Measurements from ENCODE around the gene ADAMTSL1.

ADAMTSL1 gene

GRCh38 chr9:18673179-18673578 is 199.2 kb downstream of the ADAMTSL1 start:
- no peak for DNase-seq

GRCh38 chr9:18675332-18675731 is 201.4 kb downstream of the ADAMTSL1 start:
- DNase-seq, result no peak

- DNase-seq, result no peak
These were observed 202.0 kb downstream of the ADAMTSL1 start for GRCh38 chr9:18675973-18676372.

DNA sequence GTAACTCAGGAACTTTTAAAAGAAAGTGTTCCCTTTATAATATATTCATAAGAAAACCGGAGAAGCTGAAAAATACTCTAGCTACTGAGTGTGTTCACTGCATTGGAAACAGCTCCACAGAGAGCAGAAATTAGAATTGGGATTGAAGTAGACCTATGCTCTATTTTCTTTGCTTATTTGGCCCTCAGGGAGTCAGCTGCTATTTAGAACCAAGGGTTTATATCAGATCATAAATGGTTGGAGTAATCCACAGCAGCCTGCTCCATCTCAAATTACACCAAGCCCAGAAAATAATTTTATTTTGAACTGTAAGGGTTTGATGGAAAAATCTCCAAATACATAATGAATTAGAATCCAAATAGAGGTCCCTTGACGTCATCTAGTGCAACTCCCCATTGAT is 202.6 kb downstream of the ADAMTSL1 start:
- DNase-seq, result no peak

GRCh38 chr9:18678821-18679590 is 205.1 kb downstream of the ADAMTSL1 start:
- DNase-seq, result no peak

DNA sequence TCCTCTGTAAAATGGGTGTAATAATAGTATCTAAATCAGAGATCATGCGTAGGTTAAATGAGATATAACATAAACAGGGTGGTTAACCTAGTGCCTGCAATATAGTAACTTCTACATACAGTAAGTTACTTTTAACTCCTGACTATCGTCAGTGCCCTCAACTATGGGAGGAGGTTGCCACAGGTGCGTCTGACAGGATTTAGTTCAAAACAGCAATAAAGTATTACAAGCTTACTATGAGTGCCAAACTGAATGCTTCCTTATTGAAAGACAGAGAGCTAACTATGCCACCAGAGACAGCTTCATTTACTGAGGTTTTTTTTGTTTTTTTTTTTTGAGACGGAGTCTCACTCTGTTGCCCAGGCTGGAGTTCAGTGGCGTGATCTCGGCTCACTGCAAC is 209.0 kb downstream of the ADAMTSL1 start:
- no peak for DNase-seq

DNA sequence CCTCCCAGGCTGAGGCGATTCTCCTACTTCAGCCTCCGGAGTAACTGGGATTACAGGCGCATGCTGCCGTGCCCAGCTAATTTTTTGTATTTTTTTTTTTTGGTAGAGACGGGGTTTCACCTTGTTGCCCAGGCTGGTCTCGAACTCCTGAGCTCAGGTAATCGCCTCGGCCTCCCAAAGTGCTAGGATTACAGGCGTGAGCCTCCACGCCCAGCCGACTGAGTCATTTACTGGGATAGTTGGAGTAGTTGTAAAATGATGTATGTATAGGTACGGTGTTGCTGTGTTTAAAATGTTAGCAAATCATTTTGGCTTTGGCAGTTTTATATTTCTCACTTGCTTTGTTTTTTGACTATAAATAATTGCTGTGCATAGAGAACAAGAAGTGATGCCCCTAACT is 209.4 kb downstream of the ADAMTSL1 start:
- DNase-seq, result no peak

GRCh38 chr9:18683851-18684250 is 209.9 kb downstream of the ADAMTSL1 start:
- DNase-seq, result no peak

DNA sequence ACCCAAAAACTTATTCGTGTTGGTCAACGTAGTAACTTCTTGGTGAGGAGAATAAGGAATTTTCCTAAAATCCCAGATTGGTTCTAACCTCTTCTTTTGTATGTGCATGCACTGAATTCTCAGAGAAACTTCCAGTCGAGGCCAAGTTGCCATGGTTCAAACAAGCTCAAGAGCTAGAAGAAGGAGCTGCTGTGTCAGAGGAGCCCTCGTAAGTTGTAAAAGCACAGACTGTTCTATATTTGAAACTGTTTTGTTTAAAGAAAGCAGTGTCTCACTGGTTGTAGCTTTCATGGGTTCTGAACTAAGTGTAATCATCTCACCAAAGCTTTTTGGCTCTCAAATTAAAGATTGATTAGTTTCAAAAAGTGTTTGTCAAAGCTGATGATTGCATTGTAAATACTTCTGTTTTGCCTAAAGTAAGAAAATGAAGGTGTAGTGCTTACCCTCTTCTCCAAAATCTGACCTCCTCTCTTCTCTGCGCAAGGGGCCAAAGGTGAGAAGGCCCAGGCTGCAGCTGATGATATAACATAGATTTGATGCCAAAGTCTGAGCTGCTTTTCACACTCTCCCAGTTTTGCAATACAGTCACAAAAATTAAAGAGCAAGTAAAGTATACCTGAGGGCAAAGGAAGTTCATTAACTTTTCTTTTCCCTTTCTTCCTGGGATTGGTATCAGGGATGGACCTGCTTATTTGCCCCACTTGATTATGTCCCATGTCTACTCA is 210.8 kb downstream of the ADAMTSL1 start:
- no peak for DNase-seq

GRCh38 chr9:18688581-18689565 is 214.9 kb downstream of the ADAMTSL1 start:
- no peak for DNase-seq

GRCh38 chr9:18689921-18690320 is 216.0 kb downstream of the ADAMTSL1 start:
- DNase-seq, result no peak

GRCh38 chr9:18692268-18692667 is 218.3 kb downstream of the ADAMTSL1 start:
- no peak for DNase-seq

- no peak for DNase-seq
These were observed 219.0 kb downstream of the ADAMTSL1 start for GRCh38 chr9:18692962-18693361.

GRCh38 chr9:18694959-18695668 is 221.2 kb downstream of the ADAMTSL1 start:
- no peak for DNase-seq

DNA sequence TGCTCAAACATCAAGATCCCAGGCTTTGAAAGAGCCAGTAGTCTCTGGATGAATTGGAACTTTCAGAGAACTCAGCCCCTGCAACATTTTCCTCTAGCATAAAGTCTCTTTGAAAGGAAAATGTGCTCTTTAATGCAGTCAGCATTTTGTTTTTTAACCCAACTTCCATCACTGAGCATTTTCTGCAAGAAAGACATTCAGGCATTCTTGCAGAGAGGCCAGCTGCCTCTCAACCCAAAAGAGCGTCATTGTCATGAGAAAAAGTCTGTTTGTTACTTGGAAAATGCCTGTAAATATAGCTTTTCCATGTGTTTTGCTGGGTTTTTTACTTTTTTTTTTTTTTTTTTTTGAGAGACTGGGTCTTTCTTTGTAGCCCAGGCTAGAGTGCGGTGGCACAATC is 225.0 kb downstream of the ADAMTSL1 start:
- no peak for DNase-seq

DNA sequence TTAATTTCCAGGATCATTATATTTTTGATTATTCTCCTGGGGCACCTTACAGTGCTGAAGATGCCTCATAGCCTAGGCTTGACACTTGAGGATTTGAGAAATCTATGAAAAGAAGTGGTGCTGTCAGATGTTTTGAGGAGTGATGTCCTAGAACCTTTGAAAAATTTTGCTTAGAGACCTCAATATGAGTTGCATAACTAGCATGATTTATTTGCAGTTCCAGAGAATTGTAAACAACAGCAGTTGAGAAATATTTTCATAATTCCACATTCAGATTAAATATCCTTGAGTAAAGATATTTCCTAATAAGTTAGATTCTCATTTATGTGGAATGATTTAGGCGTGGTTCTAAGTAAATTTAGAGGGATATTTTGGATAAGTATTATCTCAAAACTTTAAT is 225.8 kb downstream of the ADAMTSL1 start:
- DNase-seq, result no peak

DNA sequence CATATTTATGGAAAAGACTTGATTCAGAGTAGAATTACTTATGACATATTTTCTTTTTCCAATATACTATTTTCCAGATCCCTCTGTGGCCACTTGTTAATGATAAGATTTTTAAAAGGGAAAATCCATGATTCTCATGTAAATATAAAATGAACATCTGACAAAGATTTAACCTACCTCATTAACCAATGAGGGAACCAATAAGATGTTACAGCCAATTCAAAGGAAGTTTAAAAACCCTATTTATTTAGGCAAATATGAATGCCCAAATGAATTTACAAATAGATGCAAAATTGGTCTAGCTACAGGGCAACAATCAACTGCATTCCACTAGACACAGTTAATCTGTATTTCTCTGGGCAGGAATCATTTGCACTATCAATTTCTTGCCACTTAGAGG is 226.8 kb downstream of the ADAMTSL1 start:
- DNase-seq, result no peak

DNA sequence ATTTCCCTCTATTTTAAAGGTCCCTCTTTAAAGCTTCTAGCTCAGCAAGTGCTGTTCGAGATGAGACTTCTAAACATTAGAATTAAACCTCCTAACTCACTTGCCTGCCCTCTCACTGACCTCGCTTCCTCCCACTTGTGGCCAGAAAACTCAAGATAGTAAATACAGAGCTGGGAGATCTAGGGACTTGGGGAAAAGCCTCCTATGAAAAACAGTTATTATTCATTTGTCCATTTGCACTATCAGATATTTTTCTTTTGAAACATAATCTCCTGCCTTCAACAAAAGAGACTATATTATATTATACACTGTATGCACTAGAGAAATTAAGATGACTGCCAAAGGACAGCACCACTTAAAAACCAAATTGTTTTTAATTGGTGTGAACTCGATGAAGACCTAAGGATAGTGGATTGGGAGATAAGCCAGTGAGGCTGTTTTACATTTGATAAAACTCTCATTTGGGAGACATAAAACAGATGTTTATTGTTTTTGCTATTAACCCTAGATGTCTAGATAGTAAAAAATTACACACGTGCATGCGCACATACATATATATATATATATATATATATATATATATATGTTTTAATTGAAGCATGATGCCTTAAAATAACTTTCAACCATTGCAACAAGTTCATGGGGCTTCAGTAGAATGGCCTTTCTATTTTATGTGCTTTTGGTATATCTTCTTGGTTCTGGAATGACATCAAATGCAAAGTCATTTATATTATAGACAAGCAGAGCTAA is 229.4 kb downstream of the ADAMTSL1 start:
- DNase-seq, result no peak

GRCh38 chr9:18703901-18704379 is 230.0 kb downstream of the ADAMTSL1 start:
- no peak for DNase-seq

GRCh38 chr9:18705796-18706392 is 231.9 kb downstream of the ADAMTSL1 start:
- DNase-seq, result no peak

DNA sequence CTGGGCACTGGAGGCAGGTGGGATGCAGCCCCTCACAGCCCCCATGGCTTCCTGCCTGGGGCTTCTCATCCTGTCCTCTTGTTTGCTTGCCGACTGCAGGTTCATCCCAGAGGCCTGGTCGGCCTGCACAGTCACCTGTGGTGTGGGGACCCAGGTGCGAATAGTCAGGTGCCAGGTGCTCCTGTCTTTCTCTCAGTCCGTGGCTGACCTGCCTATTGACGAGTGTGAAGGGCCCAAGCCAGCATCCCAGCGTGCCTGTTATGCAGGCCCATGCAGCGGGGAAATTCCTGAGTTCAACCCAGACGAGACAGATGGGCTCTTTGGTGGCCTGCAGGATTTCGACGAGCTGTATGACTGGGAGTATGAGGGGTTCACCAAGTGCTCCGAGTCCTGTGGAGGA is 232.7 kb downstream of the ADAMTSL1 start:
- no peak for DNase-seq

All from T1000 (cell line).